Measurements from ENCODE around the gene FAM47C.

- TF ChIP-seq HBP1 (CRISPR knock-in tag; IDR thresholded peaks at IDR 0.05; ENCODE audit: low read depth) (no peak), EP300 (IDR thresholded peaks at IDR 0.05; ENCODE audit: low read depth in 2 of 2, low read length in 2 of 2) (no peak), EP300 (CRISPR knock-in tag; IDR thresholded peaks at IDR 0.05; ENCODE audit: borderline replicate concordance) (no peak), CEBPB (IDR thresholded peaks at IDR 0.05; ENCODE audit: borderline replicate concordance, low read depth, low read length) (no peak), HDAC2 (CRISPR knock-in tag; IDR thresholded peaks at IDR 0.05) (no peak), ZNF232 (CRISPR knock-in tag; IDR thresholded peaks at IDR 0.05; ENCODE audit: borderline replicate concordance) (no peak), NR2C2 (CRISPR knock-in tag; IDR thresholded peaks at IDR 0.05; ENCODE audit: borderline replicate concordance) (no peak), MAFK (conservative IDR thresholded peaks at IDR 0.05 in 1 of 2, IDR thresholded peaks at IDR 0.05 in 1 of 2; ENCODE audit: low read length in 2 of 2) (no peak)
These were observed 21.9 kb upstream of the FAM47C start for GRCh38 chrX:36986231-36986630.
